Measurements from ENCODE around the gene PRM2.

PRM2 gene

GRCh38 chr16:11234884-11235702 lies 41.2 kb downstream of the PRM2 start:
- H3K27ac ChIP-seq (ENCODE audit: insufficient read depth, low read depth, low read length, poor library complexity, severe bottlenecking): no peak overlapping the region
- no peaks in the 10 kb centered on the region for H3K9me3 ChIP-seq (ENCODE audit: control insufficient read depth, low read length)
- 92 to 94% methylated on average over 13 of the region's 13 CpGs for WGBS, 2 experiments

GRCh38 chr16:11233727-11234376 lies 42.4 kb downstream of the PRM2 start:
- Histone ChIP-seq H3K4me1 (ENCODE audit: control insufficient read depth, insufficient read depth, low read length) (no peaks in the 10 kb centered on the region), H3K9me3 (ENCODE audit: control insufficient read depth, low read length) (no peaks in the 10 kb centered on the region), H3K27ac (ENCODE audit: insufficient read depth, low read depth, low read length, poor library complexity, severe bottlenecking) (no peak overlapping the region), H3K27me3 (ENCODE audit: control insufficient read depth, insufficient read depth, low read length, poor library complexity, severe bottlenecking) (no peaks in the 10 kb centered on the region), H3K36me3 (ENCODE audit: control insufficient read depth, insufficient read depth, low read length) (no peaks in the 10 kb centered on the region), H3K4me3 (ENCODE audit: insufficient read depth, low read depth, low read length) (no peak overlapping the region)
- 80 to 82% methylated on average over 8 of the region's 8 CpGs for WGBS, 2 experiments

More at GRCh38 chr16:11234884-11235702, 41.2 kb downstream of the PRM2 start:
- H3K4me1 ChIP-seq (ENCODE audit: control insufficient read depth, insufficient read depth, low read length): no peaks in the 10 kb centered on the region
- H3K4me3 ChIP-seq (ENCODE audit: insufficient read depth, low read depth, low read length): no peak overlapping the region
- no peaks in the 10 kb centered on the region for H3K27me3 ChIP-seq (ENCODE audit: control insufficient read depth, insufficient read depth, low read length, poor library complexity, severe bottlenecking)
- no peaks in the 10 kb centered on the region for H3K36me3 ChIP-seq (ENCODE audit: control insufficient read depth, insufficient read depth, low read length)

- Histone ChIP-seq H3K36me3 (ENCODE audit: control insufficient read depth, insufficient read depth, low read length) (no peaks in the 10 kb centered on the region), H3K4me1 (ENCODE audit: control insufficient read depth, insufficient read depth, low read length) (no peaks in the 10 kb centered on the region), H3K4me3 (ENCODE audit: insufficient read depth, low read depth, low read length) (no peak overlapping the region), H3K27ac (ENCODE audit: insufficient read depth, low read depth, low read length, poor library complexity, severe bottlenecking) (no peak overlapping the region), H3K27me3 (ENCODE audit: control insufficient read depth, insufficient read depth, low read length, poor library complexity, severe bottlenecking) (no peaks in the 10 kb centered on the region), H3K9me3 (ENCODE audit: control insufficient read depth, low read length) (no peaks in the 10 kb centered on the region)
- 89 to 90% methylated on average over 35 of the region's 35 CpGs for WGBS, 2 experiments
These were observed 43.2 kb downstream of the PRM2 start for GRCh38 chr16:11232852-11233726.

GRCh38 chr16:11232302-11232851 lies 43.9 kb downstream of the PRM2 start:
- no peaks in the 10 kb centered on the region for H3K36me3 ChIP-seq (ENCODE audit: control insufficient read depth, insufficient read depth, low read length)
- no peaks in the 10 kb centered on the region for H3K9me3 ChIP-seq (ENCODE audit: control insufficient read depth, low read length)
- no peak overlapping the region for H3K27ac ChIP-seq (ENCODE audit: insufficient read depth, low read depth, low read length, poor library complexity, severe bottlenecking)
- H3K27me3 ChIP-seq (ENCODE audit: control insufficient read depth, insufficient read depth, low read length, poor library complexity, severe bottlenecking): no peaks in the 10 kb centered on the region
- H3K4me3 ChIP-seq (ENCODE audit: insufficient read depth, low read depth, low read length): no peak overlapping the region
- 81 to 97% methylated on average over 2 of the region's 3 CpGs for WGBS, 2 experiments
- no peaks in the 10 kb centered on the region for H3K4me1 ChIP-seq (ENCODE audit: control insufficient read depth, insufficient read depth, low read length)

GRCh38 chr16:11231367-11231970 lies 44.8 kb downstream of the PRM2 start:
- Histone ChIP-seq H3K27ac (ENCODE audit: insufficient read depth, low read depth, low read length, poor library complexity, severe bottlenecking) (no peak overlapping the region), H3K36me3 (ENCODE audit: control insufficient read depth, insufficient read depth, low read length) (no peaks in the 10 kb centered on the region), H3K9me3 (ENCODE audit: control insufficient read depth, low read length) (no peaks in the 10 kb centered on the region), H3K27me3 (ENCODE audit: control insufficient read depth, insufficient read depth, low read length, poor library complexity, severe bottlenecking) (no peaks in the 10 kb centered on the region), H3K4me1 (ENCODE audit: control insufficient read depth, insufficient read depth, low read length) (no peaks in the 10 kb centered on the region), H3K4me3 (ENCODE audit: insufficient read depth, low read depth, low read length) (no peak overlapping the region)
- 73 to 75% methylated on average over 10 of the region's 10 CpGs for WGBS, 2 experiments

GRCh38 chr16:11229906-11230305 lies 46.4 kb downstream of the PRM2 start:
- WGBS, 2 experiments: 92 to 94% methylated on average over 4 of the region's 4 CpGs
- H3K27ac ChIP-seq (ENCODE audit: insufficient read depth, low read depth, low read length, poor library complexity, severe bottlenecking): no peak overlapping the region
- H3K4me3 ChIP-seq (ENCODE audit: insufficient read depth, low read depth, low read length): no peak overlapping the region
- no peaks in the 10 kb centered on the region for H3K27me3 ChIP-seq (ENCODE audit: control insufficient read depth, insufficient read depth, low read length, poor library complexity, severe bottlenecking)
- H3K9me3 ChIP-seq (ENCODE audit: control insufficient read depth, low read length): no peaks in the 10 kb centered on the region
- H3K4me1 ChIP-seq (ENCODE audit: control insufficient read depth, insufficient read depth, low read length): no peaks in the 10 kb centered on the region
- H3K36me3 ChIP-seq (ENCODE audit: control insufficient read depth, insufficient read depth, low read length): no peaks in the 10 kb centered on the region

GRCh38 chr16:11229432-11229831 lies 46.8 kb downstream of the PRM2 start:
- Histone ChIP-seq H3K36me3 (ENCODE audit: control insufficient read depth, insufficient read depth, low read length) (no peaks in the 10 kb centered on the region), H3K27ac (ENCODE audit: insufficient read depth, low read depth, low read length, poor library complexity, severe bottlenecking) (no peak overlapping the region), H3K4me1 (ENCODE audit: control insufficient read depth, insufficient read depth, low read length) (no peaks in the 10 kb centered on the region), H3K27me3 (ENCODE audit: control insufficient read depth, insufficient read depth, low read length, poor library complexity, severe bottlenecking) (no peaks in the 10 kb centered on the region), H3K4me3 (ENCODE audit: insufficient read depth, low read depth, low read length) (no peak overlapping the region), H3K9me3 (ENCODE audit: control insufficient read depth, low read length) (no peaks in the 10 kb centered on the region)
- WGBS, 2 experiments: 79 to 88% methylated on average over 5 of the region's 5 CpGs

- Histone ChIP-seq H3K9me3 (ENCODE audit: control insufficient read depth, low read length) (no peaks in the 10 kb centered on the region), H3K27ac (ENCODE audit: insufficient read depth, low read depth, low read length, poor library complexity, severe bottlenecking) (no peak overlapping the region), H3K4me3 (ENCODE audit: insufficient read depth, low read depth, low read length) (no peak overlapping the region), H3K27me3 (ENCODE audit: control insufficient read depth, insufficient read depth, low read length, poor library complexity, severe bottlenecking) (no peaks in the 10 kb centered on the region), H3K36me3 (ENCODE audit: control insufficient read depth, insufficient read depth, low read length) (no peaks in the 10 kb centered on the region), H3K4me1 (ENCODE audit: control insufficient read depth, insufficient read depth, low read length) (no peaks in the 10 kb centered on the region)
- 89 to 90% methylated on average over 18 of the region's 18 CpGs for WGBS, 2 experiments
These were observed 50.4 kb downstream of the PRM2 start for GRCh38 chr16:11225677-11226549.
